ENCODE measurements around the gene NOC3L.

DNA sequence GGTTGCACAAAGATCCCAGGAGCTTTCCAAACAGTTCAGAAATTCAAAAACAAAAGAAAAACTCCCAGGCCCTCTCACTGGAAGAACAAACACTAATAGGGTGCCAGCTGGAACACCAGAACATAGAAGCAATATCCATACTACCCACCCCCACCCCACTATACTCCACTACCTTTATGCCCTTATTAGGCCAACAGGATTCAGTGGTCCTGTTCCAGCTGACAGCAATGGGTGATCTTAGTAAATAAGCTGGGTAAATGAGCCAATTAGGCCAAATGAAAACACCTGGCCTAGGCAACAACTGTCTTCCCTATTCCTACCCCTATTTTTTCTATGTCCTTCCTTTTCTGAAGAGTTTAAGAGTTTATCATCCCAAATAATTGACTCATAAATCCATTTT, 11.7 kb downstream of the NOC3L start:
- no peak for TF ChIP-seq SP1 (IDR thresholded peaks at IDR 0.05)
- no peak for TF ChIP-seq ARNT (IDR thresholded peaks at IDR 0.05)
- no peak for TF ChIP-seq BHLHE40 (IDR thresholded peaks at IDR 0.05; ENCODE audit: borderline replicate concordance)
- TF ChIP-seq FOXK2 (IDR thresholded peaks at IDR 0.05) = no peak
- TF ChIP-seq FOXM1 (IDR thresholded peaks at IDR 0.05; ENCODE audit: borderline replicate concordance) = no peak
- TF ChIP-seq ZNF384 (IDR thresholded peaks at IDR 0.05) = no peak
- TF ChIP-seq, protein P1, sequence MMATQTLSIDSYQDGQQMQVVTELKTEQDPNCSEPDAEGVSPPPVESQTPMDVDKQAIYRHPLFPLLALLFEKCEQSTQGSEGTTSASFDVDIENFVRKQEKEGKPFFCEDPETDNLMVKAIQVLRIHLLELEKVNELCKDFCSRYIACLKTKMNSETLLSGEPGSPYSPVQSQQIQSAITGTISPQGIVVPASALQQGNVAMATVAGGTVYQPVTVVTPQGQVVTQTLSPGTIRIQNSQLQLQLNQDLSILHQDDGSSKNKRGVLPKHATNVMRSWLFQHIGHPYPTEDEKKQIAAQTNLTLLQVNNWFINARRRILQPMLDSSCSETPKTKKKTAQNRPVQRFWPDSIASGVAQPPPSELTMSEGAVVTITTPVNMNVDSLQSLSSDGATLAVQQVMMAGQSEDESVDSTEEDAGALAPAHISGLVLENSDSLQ (IDR thresholded peaks at IDR 0.05) = no peak
- TF ChIP-seq HDGF (IDR thresholded peaks at IDR 0.05; ENCODE audit: borderline replicate concordance) = no peak
- TF ChIP-seq ELF4 (IDR thresholded peaks at IDR 0.05) = no peak
- no peak for TF ChIP-seq SUZ12 (IDR thresholded peaks at IDR 0.05)
- TF ChIP-seq FOXA1 (IDR thresholded peaks at IDR 0.05) = no peak
- TF ChIP-seq TARDBP (IDR thresholded peaks at IDR 0.05) = no peak
- TF ChIP-seq LEF1 (IDR thresholded peaks at IDR 0.05; ENCODE audit: borderline replicate concordance) = no peak
